HepG2 (cell line): Measurements from ENCODE around the gene RPUSD4. TPM values are rescaled to one million over a fixed set of nuclear protein-coding genes. Genes with fewer than 3 reads are reported as not detected.
A peak's percentile ranks its signal among the peaks of the same experiment; 100 is the strongest.

Experiments
- ARNT ChIP-seq: fragments of 450-650 bp; IDR thresholded peaks from 2 replicates; pipeline ENCODE4 v1.6.1; 2017
- ATF1 ChIP-seq: IDR thresholded peaks from 2 replicates; pipeline ENCODE4 v1.6.1; 2016; ENCODE audit warnings: mild to moderate bottlenecking, control low read depth
- BCLAF1 ChIP-seq: fragments of 450-650 bp; IDR thresholded peaks from 2 replicates; pipeline ENCODE4 v1.6.1; 2017; ENCODE audit warnings: mild to moderate bottlenecking
- CHD4 ChIP-seq: fragments of 200-600 bp; sonication (generic); IDR thresholded peaks from 2 replicates; pipeline ENCODE4 v1.7.0; 2017; ENCODE audit warnings: mild to moderate bottlenecking, low read length, borderline replicate concordance
- DNMT1 ChIP-seq: sonication (generic); formaldehyde crosslinking; IDR thresholded peaks from 2 replicates; pipeline ENCODE4 v1.5.1; 2020; ENCODE audit warnings: mild to moderate bottlenecking, missing genetic modification reagents
- DPF2 ChIP-seq: sonication (generic); formaldehyde crosslinking; IDR thresholded peaks from 2 replicates; pipeline ENCODE4 v1.4.0; 2020; ENCODE audit warnings: mild to moderate bottlenecking, low read depth, missing genetic modification reagents, borderline replicate concordance
- EHMT2 ChIP-seq: fragments of 200-600 bp; sonication (generic); IDR thresholded peaks from 2 replicates; pipeline ENCODE4 v1.7.0; 2017; ENCODE audit warnings: antibody characterized with exemption, low read depth, low read length, borderline replicate concordance
- FOSL1 ChIP-seq: sonication (generic); formaldehyde crosslinking; IDR thresholded peaks from 2 replicates; pipeline ENCODE4 v1.9.0; 2021; ENCODE audit warnings: missing genetic modification reagents, borderline replicate concordance
- GATAD2A ChIP-seq: IDR thresholded peaks from 2 replicates; pipeline ENCODE4 v1.6.1; 2016
- GTF2F1 ChIP-seq: fragments of 150-350 bp; IDR thresholded peaks from 2 replicates; pipeline ENCODE4 v1.6.1; 2014; ENCODE audit warnings: low read length
- HDAC1 ChIP-seq: sonication (generic); formaldehyde crosslinking; IDR thresholded peaks from 2 replicates; pipeline ENCODE4 v1.5.1; 2020; ENCODE audit warnings: mild to moderate bottlenecking, missing genetic modification reagents
- MXI1 ChIP-seq: IDR thresholded peaks from 3 replicates; pipeline ENCODE4 v1.6.1; 2012; ENCODE audit warnings: low read depth, low read length, inconsistent platforms, borderline replicate concordance
- NPAS2 ChIP-seq: sonication (generic); formaldehyde crosslinking; IDR thresholded peaks from 2 replicates; pipeline ENCODE4 v1.8.0; 2022; ENCODE audit warnings: mild to moderate bottlenecking, missing genetic modification reagents, borderline replicate concordance
- ONECUT2 ChIP-seq: sonication (generic); formaldehyde crosslinking; IDR thresholded peaks from 2 replicates; pipeline ENCODE4 v1.4.0; 2020; ENCODE audit warnings: missing genetic modification reagents
- RARA ChIP-seq: IDR thresholded peaks from 2 replicates; pipeline ENCODE4 v1.6.1; 2016; ENCODE audit warnings: missing genetic modification reagents, missing compliant biosample characterization
- REPIN1 ChIP-seq: sonication (generic); formaldehyde crosslinking; IDR thresholded peaks from 2 replicates; pipeline ENCODE4 v1.8.0; 2022; ENCODE audit warnings: missing genetic modification reagents, low read depth, mild to moderate bottlenecking, borderline replicate concordance
- RNF2 ChIP-seq: fragments of 450-650 bp; conservative IDR thresholded peaks from 2 replicates; pipeline ENCODE4 v1.6.1; 2016; ENCODE audit warnings: low read depth
- SIX4 ChIP-seq: sonication (generic); formaldehyde crosslinking; IDR thresholded peaks from 2 replicates; pipeline ENCODE4 v1.4.0; 2020; ENCODE audit warnings: missing genetic modification reagents
- SOX5 ChIP-seq: IDR thresholded peaks from 2 replicates; pipeline ENCODE4 v1.6.1; 2016; ENCODE audit warnings: borderline replicate concordance
- TARDBP ChIP-seq: sonication (generic); formaldehyde crosslinking; IDR thresholded peaks from 2 replicates; pipeline ENCODE4 v1.8.0; 2022; ENCODE audit warnings: mild to moderate bottlenecking, missing genetic modification reagents
- THAP11 ChIP-seq: IDR thresholded peaks from 2 replicates; pipeline ENCODE4 v1.6.1; 2016; ENCODE audit warnings: missing biosample characterization, missing genetic modification reagents
- ZBTB1 ChIP-seq: sonication (generic); formaldehyde crosslinking; IDR thresholded peaks from 2 replicates; pipeline ENCODE4 v1.4.0; 2020; ENCODE audit warnings: missing genetic modification reagents, borderline replicate concordance
- ZBTB7A ChIP-seq: sonication (generic); formaldehyde crosslinking; IDR thresholded peaks from 2 replicates; pipeline ENCODE4 v1.8.0; 2022; ENCODE audit warnings: mild to moderate bottlenecking, missing genetic modification reagents
- ZFX ChIP-seq: sonication (generic); formaldehyde crosslinking; IDR thresholded peaks from 2 replicates; pipeline ENCODE4 v1.4.0; 2020; ENCODE audit warnings: mild to moderate bottlenecking, low read depth, missing genetic modification reagents, moderate library complexity
- ZNF225 ChIP-seq: sonication (generic); formaldehyde crosslinking; IDR thresholded peaks from 2 replicates; pipeline ENCODE4 v1.4.0; 2020; ENCODE audit warnings: mild to moderate bottlenecking, missing genetic modification reagents
- ZNF253 ChIP-seq: sonication (generic); formaldehyde crosslinking; IDR thresholded peaks from 2 replicates; pipeline ENCODE4 v1.8.0; 2022; ENCODE audit warnings: mild to moderate bottlenecking, missing genetic modification reagents, borderline replicate concordance
- ZNF30 ChIP-seq: sonication (generic); formaldehyde crosslinking; IDR thresholded peaks from 2 replicates; pipeline ENCODE4 v1.5.0; 2020; ENCODE audit warnings: mild to moderate bottlenecking, missing genetic modification reagents
- ZNF780A ChIP-seq: sonication (generic); formaldehyde crosslinking; IDR thresholded peaks from 2 replicates; pipeline ENCODE4 v1.8.0; 2022; ENCODE audit warnings: mild to moderate bottlenecking, missing genetic modification reagents, moderate library complexity
- polyA plus RNA-seq, 8 experiments: library from polyadenylated mRNA; depleted of rRNA in 3 of 8; stranded (reverse) in 7 of 8; unstranded in 1 of 8; fragments of >200 nt; fragmentation: Illumina TruSeq in 4 of 8; extraction: Trizol in 4 of 8; gene quantifications; 2 replicates each; pipeline versions ENCODE4 v1.2.1 to v1.2.3, GENCODE V29; 2011 to 2016; ENCODE audit warnings: low read depth in 4 of 8, missing spikeins in 1 of 8, mixed read lengths in 1 of 8; ENCODE audit not compliant: insufficient read depth in 1 of 8
- total RNA-seq, 5 experiments: library from RNA; depleted of rRNA; stranded (reverse); fragments of >200 nt; fragmentation: Illumina TruSeq; extraction: Trizol; gene quantifications; 2 replicates each; pipeline ENCODE4 v1.2.3, GENCODE V29; 2016; ENCODE audit warnings: low read depth in 1 of 5
- TF ChIP-seq, protein P1 (sequence below): sonication (generic); formaldehyde crosslinking; IDR thresholded peaks from 2 replicates; pipeline ENCODE4 v1.8.0; 2022; ENCODE audit warnings: low read depth, missing genetic modification reagents

RPUSD4 gene
- total and polyA plus RNA-seq, 2 of the 13 experiments (the other 11 are each of a cell fraction or from before 2014, with no cell fraction given) = 45.0 to 52.9 TPM

DNA sequence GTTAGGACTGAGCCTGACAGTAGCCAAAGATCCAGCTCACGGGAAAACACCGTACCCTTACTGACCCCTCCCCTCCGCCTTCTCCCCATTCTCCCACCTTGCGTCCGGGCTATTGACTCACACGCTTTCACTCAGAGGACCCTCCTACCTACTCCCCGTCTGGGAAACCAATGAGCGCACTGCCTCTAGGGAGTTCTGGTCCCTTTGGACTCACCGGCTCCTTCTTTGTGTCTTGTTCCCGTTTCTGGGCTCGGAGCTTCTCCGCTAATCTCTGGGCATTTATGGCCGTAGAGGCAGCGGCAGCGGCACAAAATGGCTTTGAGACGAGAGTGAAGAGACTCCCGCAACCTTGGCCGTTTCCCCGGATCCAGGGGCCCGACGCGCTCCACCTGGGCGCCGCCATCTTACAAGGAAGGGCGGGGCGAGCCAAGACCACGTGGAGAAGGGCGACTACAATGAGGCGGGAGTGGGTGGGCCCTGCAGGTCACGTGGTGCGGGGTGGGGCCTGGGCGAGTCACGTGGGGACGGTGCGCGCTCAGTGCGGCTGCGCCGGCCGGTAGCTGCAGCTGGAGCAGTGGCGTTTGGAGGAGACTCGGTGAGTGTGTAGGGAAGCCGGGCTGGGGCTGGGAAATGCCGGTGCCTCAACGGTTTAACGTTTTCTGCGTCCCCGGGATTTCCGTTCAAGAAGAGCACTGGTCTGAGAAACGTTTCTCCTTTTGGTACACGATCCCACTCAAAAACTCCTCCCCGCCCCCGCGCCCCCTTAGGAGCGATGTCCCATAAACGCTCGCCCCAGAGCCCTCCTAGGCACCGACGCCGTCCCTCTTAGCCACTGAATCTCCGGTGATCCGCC is at the start of gene RPUSD4, which contains the start of gene FAM118B (continued):
- TF ChIP-seq, protein P1, sequence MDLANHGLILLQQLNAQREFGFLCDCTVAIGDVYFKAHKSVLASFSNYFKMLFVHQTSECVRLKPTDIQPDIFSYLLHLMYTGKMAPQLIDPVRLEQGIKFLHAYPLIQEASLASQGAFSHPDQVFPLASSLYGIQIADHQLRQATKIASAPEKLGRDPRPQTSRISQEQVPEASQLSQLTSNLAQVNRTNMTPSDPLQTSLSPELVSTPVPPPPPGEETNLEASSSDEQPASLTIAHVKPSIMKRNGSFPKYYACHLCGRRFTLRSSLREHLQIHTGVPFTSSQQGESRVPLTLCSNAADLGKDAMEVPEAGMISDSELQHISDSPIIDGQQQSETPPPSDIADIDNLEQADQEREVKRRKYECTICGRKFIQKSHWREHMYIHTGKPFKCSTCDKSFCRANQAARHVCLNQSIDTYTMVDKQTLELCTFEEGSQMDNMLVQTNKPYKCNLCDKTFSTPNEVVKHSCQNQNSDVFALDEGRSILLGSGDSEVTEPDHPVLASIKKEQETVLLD (CRISPR knock-in tag) = no peak
- no peak for TF ChIP-seq DNMT1 (CRISPR knock-in tag)
- peak; percentile 94 for TF ChIP-seq HDAC1
- no peak for TF ChIP-seq EHMT2
- no peak for TF ChIP-seq REPIN1 (CRISPR knock-in tag)
- TF ChIP-seq ZNF780A (CRISPR knock-in tag) = 0 out of 2 replicates have a peak, but pooled peaks have one; percentile 37
- peak; percentile 60; the same call in 1 of the 2 replicates for TF ChIP-seq SOX5 (CRISPR knock-in tag)
- TF ChIP-seq TARDBP (CRISPR knock-in tag) = no peak
- TF ChIP-seq ZBTB7A (CRISPR knock-in tag) = peak; percentile 67; the same call in 1 of the 2 replicates
- no peak; the same call in 1 of the 2 replicates for TF ChIP-seq ZNF225 (CRISPR knock-in tag)
- TF ChIP-seq ONECUT2 = 0 out of 2 replicates have a peak, but pooled peaks have one; percentile 4
- no peak for TF ChIP-seq DPF2 (CRISPR knock-in tag)
- TF ChIP-seq CHD4 = no peak
- TF ChIP-seq BCLAF1 = no peak
- peak; percentile 27; the same call in 1 of the 2 replicates for TF ChIP-seq GATAD2A (CRISPR knock-in tag)
- TF ChIP-seq ZBTB1 (CRISPR knock-in tag) = no peak
- TF ChIP-seq FOSL1 (CRISPR knock-in tag) = no peak
- peak; percentile 87 for TF ChIP-seq ZFX
- TF ChIP-seq ZNF30 (CRISPR knock-in tag) = peak; percentile 70; the same call in 1 of the 2 replicates
- TF ChIP-seq RARA = 0 out of 2 replicates have a peak, but pooled peaks have one; percentile 20
- no peak for TF ChIP-seq ARNT
- TF ChIP-seq ZNF253 = peak; percentile 24; the same call in 1 of the 2 replicates
- peak; percentile 77 for TF ChIP-seq THAP11 (CRISPR knock-in tag)
- no peak for TF ChIP-seq RNF2
- no peak for TF ChIP-seq NPAS2
- TF ChIP-seq MXI1 = peak; percentile 98
- TF ChIP-seq GTF2F1 = peak; percentile 66; the same call in 1 of the 2 replicates
- TF ChIP-seq ATF1 = no peak
- TF ChIP-seq SIX4 (CRISPR knock-in tag) = 0 out of 2 replicates have a peak, but pooled peaks have one; percentile 41
